DLD1 (cell line): ENCODE data around the gene LMOD1.

Source experiments
- in situ Hi-C: cut with HindIII; loops from 2 replicates; pipeline ENCODE4 v1.10.0; 2017; ENCODE audit warnings: low sequenced_read_pairs

Gene LMOD1

GRCh38 chr1:201895120-201895665, 51.2 kb downstream of the LMOD1 start:
- in situ Hi-C loops = no loop called here

- in situ Hi-C loops = no loop called here
Observed at GRCh38 chr1:201894343-201895119, 51.8 kb downstream of the LMOD1 start.

- in situ Hi-C loops = no loop called here
Observed at GRCh38 chr1:201893431-201893830, 52.9 kb downstream of the LMOD1 start.

GRCh38 chr1:201892211-201892610, 54.1 kb downstream of the LMOD1 start:
- in situ Hi-C loops = no loop called here

- in situ Hi-C loops = no loop called here
Observed at GRCh38 chr1:201891451-201892045, 54.8 kb downstream of the LMOD1 start.

- in situ Hi-C loops = no loop called here
Observed at GRCh38 chr1:201890806-201891450, 55.4 kb downstream of the LMOD1 start.

- in situ Hi-C loops = no loop called here
Observed at GRCh38 chr1:201890223-201890622, 56.1 kb downstream of the LMOD1 start.

GRCh38 chr1:201889090-201889968, 57.0 kb downstream of the LMOD1 start:
- in situ Hi-C loops = no loop called here

GRCh38 chr1:201888282-201889089, 57.9 kb downstream of the LMOD1 start, which contains the start of gene SHISA4:
Gene SHISA4, plus strand, starts transcription at chr1:201888898. Its CDS starts 97 bp downstream, at chr1:201888995.
- in situ Hi-C loops = no loop called here

- in situ Hi-C loops = no loop called here
Observed at GRCh38 chr1:201887116-201887866, 59.1 kb downstream of the LMOD1 start.

- in situ Hi-C loops = no loop called here
Observed at GRCh38 chr1:201886103-201886885, 60.1 kb downstream of the LMOD1 start.

- in situ Hi-C loops = no loop called here
Observed at GRCh38 chr1:201885531-201886075, 60.7 kb downstream of the LMOD1 start.

- in situ Hi-C loops = no loop called here
Observed at GRCh38 chr1:201884425-201884824, 61.9 kb downstream of the LMOD1 start.

- in situ Hi-C loops = no loop called here
Observed at GRCh38 chr1:201883786-201884185, 62.6 kb downstream of the LMOD1 start.

- in situ Hi-C loops = no loop called here
Observed at GRCh38 chr1:201883266-201883665, 63.1 kb downstream of the LMOD1 start.

GRCh38 chr1:201882665-201883132, 63.6 kb downstream of the LMOD1 start:
- in situ Hi-C loops = no loop called here

- in situ Hi-C loops = no loop called here
Observed at GRCh38 chr1:201881617-201882016, 64.7 kb downstream of the LMOD1 start.
